ENCODE data around the gene BANP. TPM values are rescaled to one million over a fixed set of nuclear protein-coding genes. Genes with fewer than 3 reads are reported as not detected.

BANP gene
- total RNA-seq, 1 experiment from 2014 or later: 37.2 TPM

- H3K9ac ChIP-seq (ENCODE audit: low read length): no peak overlapping the region
- DNase-seq (ENCODE audit: low read depth, low spot score) (no peak), ATAC-seq (no peak)
- RAD21 ChIA-PET (ENCODE audit: low non-redundant PET in 1 of 2, low total read pairs in 2 of 2, uncharacterized antibody in 2 of 2, unreplicated experiment in 2 of 2): no interaction called here
- H3K4me3 ChIP-seq (replicated peaks in 1 of 2; ENCODE audit: low read depth in 1 of 2, low read length in 2 of 2): no peak overlapping the region
- POLR2A ChIA-PET: no interaction called here
- BruUV-seq (replicated peaks): no TSS peak
- H3K36me3 ChIP-seq (ENCODE audit: control insufficient read depth in 1 of 2, insufficient read depth in 2 of 2, low read length in 2 of 2): peaks cover 0 to 4% of the 10 kb centered on the region in 2 experiments; a peak in 2 of 4 replicates
- TF ChIP-seq ZNF274 (IDR thresholded peaks at IDR 0.05; ENCODE audit: low read depth, low read length): no peak
- no peak for TF ChIP-seq POLR2A (IDR thresholded peaks at IDR 0.05; ENCODE audit: borderline replicate concordance, extremely low read depth, insufficient read depth, insufficient read length)
- no peak for TF ChIP-seq MAX (IDR thresholded peaks at IDR 0.05)
- TF ChIP-seq ATF3 (IDR thresholded peaks at IDR 0.05): no peak
- no peak for TF ChIP-seq SRF (IDR thresholded peaks at IDR 0.05; ENCODE audit: low read depth)
- TF ChIP-seq RAD21 (IDR thresholded peaks at IDR 0.05; ENCODE audit: low read depth): no peak
- no peak for TF ChIP-seq ELF1 (IDR thresholded peaks at IDR 0.05; ENCODE audit: borderline replicate concordance, low read depth)
- no peak for TF ChIP-seq ZFX (IDR thresholded peaks at IDR 0.05)
- no peak overlapping the region for H3K4me2 ChIP-seq (ENCODE audit: low read length)
- no peaks in the 10 kb centered on the region for H3K9me2 ChIP-seq (ENCODE audit: insufficient read depth)
- H2AFZ ChIP-seq (ENCODE audit: low read depth, low read length, poor library complexity, severe bottlenecking): no peak overlapping the region
- intact Hi-C loops (cut with micrococcal nuclease): no loop called here
- no peaks in the 10 kb centered on the region for H3K9me3 ChIP-seq (ENCODE audit: control insufficient read depth in 1 of 2, insufficient read depth in 1 of 2, low read depth in 1 of 2, low read length in 2 of 2)
- H3K4me1 ChIP-seq (ENCODE audit: control insufficient read depth in 1 of 2, insufficient read depth in 2 of 2, low read length in 2 of 2): no peaks in the 10 kb centered on the region
- no peaks in the 10 kb centered on the region for H3K79me2 ChIP-seq (ENCODE audit: insufficient read depth, low read length)
- CTCF ChIA-PET: no interaction called here
- H3K27me3 ChIP-seq (ENCODE audit: insufficient read depth, low read length): no peaks in the 10 kb centered on the region
- no peaks in the 10 kb centered on the region for H4K20me1 ChIP-seq (ENCODE audit: insufficient read depth)
- H3K27ac ChIP-seq (ENCODE audit: low read depth, low read length): no peak overlapping the region; the same call in 1 of the 2 replicates
Measured at GRCh38 chr16:88067530-88068411, 116.5 kb downstream of the BANP start.

All from HCT116 (cell line).